ENCODE measurements around the gene DOCK9.

Gene DOCK9

GRCh38 chr13:98794498-98794897, 183.4 kb downstream of the DOCK9 start:
- Histone ChIP-seq H3K9ac (ENCODE audit: low read length) (no peak overlapping the region), H3K9me3 (ENCODE audit: low read length) (no peaks in the 10 kb centered on the region), H3K9me2 (ENCODE audit: low read depth, low read length) (no peaks in the 10 kb centered on the region), H3K4me2 (ENCODE audit: low read length) (no peak overlapping the region), H3K4me1 (ENCODE audit: insufficient read depth, low read length, severe bottlenecking) (no peaks in the 10 kb centered on the region), H3K79me2 (ENCODE audit: insufficient read depth, low read length) (no peaks in the 10 kb centered on the region), H3K36me3 (ENCODE audit: insufficient read depth, low read length) (no peaks in the 10 kb centered on the region), H3K27ac (ENCODE audit: low read depth, low read length, poor library complexity, severe bottlenecking) (no peak overlapping the region), H3K27me3 (ENCODE audit: insufficient read depth, low read length) (no peaks in the 10 kb centered on the region), H3F3A (ENCODE audit: insufficient read depth, low read length) (no peaks in the 10 kb centered on the region), H2AFZ (ENCODE audit: low read length) (no peak overlapping the region), H4K20me1 (ENCODE audit: insufficient read depth, low read length) (no peaks in the 10 kb centered on the region), H3K4me3 (ENCODE audit: low read depth, low read length, poor library complexity, severe bottlenecking) (no peak overlapping the region)
- TF ChIP-seq CTCF (IDR thresholded peaks at IDR 0.05; ENCODE audit: low read length) (peak; percentile 4; the same call in 1 of the 2 replicates), EZH2 (IDR thresholded peaks at IDR 0.05; ENCODE audit: borderline replicate concordance, low read length) (no peak)

GRCh38 chr13:98792785-98793495, 184.9 kb downstream of the DOCK9 start:
- Histone ChIP-seq H3K9ac (ENCODE audit: low read length) (no peak overlapping the region), H3K27me3 (ENCODE audit: insufficient read depth, low read length) (no peaks in the 10 kb centered on the region)

DNA sequence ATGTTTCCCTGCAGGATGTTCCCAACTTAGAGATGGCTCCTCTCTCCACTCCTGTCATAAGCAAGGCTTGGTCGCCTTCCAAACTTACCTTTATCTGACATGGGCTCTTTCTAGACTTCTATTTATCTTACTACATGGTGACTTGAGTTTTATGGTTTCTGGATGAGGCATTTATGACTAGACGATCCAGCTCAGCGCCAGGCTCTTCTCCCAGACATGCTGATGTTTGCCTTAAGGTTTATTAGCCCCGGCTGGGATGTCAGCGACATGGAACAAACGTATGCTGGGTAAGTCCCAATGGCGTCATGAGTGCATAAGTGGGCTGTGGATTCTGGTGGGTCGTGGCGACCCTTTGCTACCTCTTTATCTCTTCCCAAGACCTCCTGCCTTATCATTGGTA, 185.5 kb downstream of the DOCK9 start:
- no peak overlapping the region for H2AFZ ChIP-seq (ENCODE audit: low read length)
- H3K27me3 ChIP-seq (ENCODE audit: insufficient read depth, low read length) = no peaks in the 10 kb centered on the region
- H3K9me3 ChIP-seq (ENCODE audit: low read length) = no peaks in the 10 kb centered on the region
- H3K4me3 ChIP-seq (ENCODE audit: low read depth, low read length, poor library complexity, severe bottlenecking) = no peak overlapping the region
- no peak for TF ChIP-seq CTCF (IDR thresholded peaks at IDR 0.05; ENCODE audit: low read length)
- no peak for TF ChIP-seq EZH2 (IDR thresholded peaks at IDR 0.05; ENCODE audit: borderline replicate concordance, low read length)
- no peaks in the 10 kb centered on the region for H3K36me3 ChIP-seq (ENCODE audit: insufficient read depth, low read length)
- H4K20me1 ChIP-seq (ENCODE audit: insufficient read depth, low read length) = no peaks in the 10 kb centered on the region
- no peak overlapping the region for H3K9ac ChIP-seq (ENCODE audit: low read length)
- H3K27ac ChIP-seq (ENCODE audit: low read depth, low read length, poor library complexity, severe bottlenecking) = no peak overlapping the region
- H3K4me2 ChIP-seq (ENCODE audit: low read length) = no peak overlapping the region
- H3K9me2 ChIP-seq (ENCODE audit: low read depth, low read length) = no peaks in the 10 kb centered on the region
- H3K4me1 ChIP-seq (ENCODE audit: insufficient read depth, low read length, severe bottlenecking) = no peaks in the 10 kb centered on the region
- H3F3A ChIP-seq (ENCODE audit: insufficient read depth, low read length) = no peaks in the 10 kb centered on the region
- no peaks in the 10 kb centered on the region for H3K79me2 ChIP-seq (ENCODE audit: insufficient read depth, low read length)

More at GRCh38 chr13:98792785-98793495, 184.9 kb downstream of the DOCK9 start:
- TF ChIP-seq CTCF (IDR thresholded peaks at IDR 0.05; ENCODE audit: low read length) (no peak), EZH2 (IDR thresholded peaks at IDR 0.05; ENCODE audit: borderline replicate concordance, low read length) (no peak)
- Histone ChIP-seq H3K27ac (ENCODE audit: low read depth, low read length, poor library complexity, severe bottlenecking) (no peak overlapping the region), H3K9me3 (ENCODE audit: low read length) (no peaks in the 10 kb centered on the region), H3K36me3 (ENCODE audit: insufficient read depth, low read length) (no peaks in the 10 kb centered on the region), H3K79me2 (ENCODE audit: insufficient read depth, low read length) (no peaks in the 10 kb centered on the region), H4K20me1 (ENCODE audit: insufficient read depth, low read length) (no peaks in the 10 kb centered on the region), H2AFZ (ENCODE audit: low read length) (no peak overlapping the region), H3K4me3 (ENCODE audit: low read depth, low read length, poor library complexity, severe bottlenecking) (no peak overlapping the region), H3K4me2 (ENCODE audit: low read length) (no peak overlapping the region), H3F3A (ENCODE audit: insufficient read depth, low read length) (no peaks in the 10 kb centered on the region), H3K4me1 (ENCODE audit: insufficient read depth, low read length, severe bottlenecking) (no peaks in the 10 kb centered on the region), H3K9me2 (ENCODE audit: low read depth, low read length) (no peaks in the 10 kb centered on the region)
